Measurements from ENCODE around the gene HNRNPDL.
"Not testable (repeated sequence)": the region's sequence is repeated elsewhere in the genome, so short reads cannot be mapped to it uniquely, and the experiment has no call there.

GRCh38 chr4:82390061-82390460, 40.2 kb downstream of the HNRNPDL start:
- TF ChIP-seq TSHZ2 (CRISPR knock-in tag; IDR thresholded peaks at IDR 0.05); ZNF70 (CRISPR knock-in tag; IDR thresholded peaks at IDR 0.05); POU6F1 (CRISPR knock-in tag; IDR thresholded peaks at IDR 0.05; ENCODE audit: borderline replicate concordance, low read depth); ARNTL (CRISPR knock-in tag; IDR thresholded peaks at IDR 0.05; ENCODE audit: borderline replicate concordance, low read depth); ZNF8 (CRISPR knock-in tag; IDR thresholded peaks at IDR 0.05); ESRRG (CRISPR knock-in tag; IDR thresholded peaks at IDR 0.05); ZFP30 (CRISPR knock-in tag; IDR thresholded peaks at IDR 0.05): not testable (repeated sequence)
- TF ChIP-seq, protein P1, sequence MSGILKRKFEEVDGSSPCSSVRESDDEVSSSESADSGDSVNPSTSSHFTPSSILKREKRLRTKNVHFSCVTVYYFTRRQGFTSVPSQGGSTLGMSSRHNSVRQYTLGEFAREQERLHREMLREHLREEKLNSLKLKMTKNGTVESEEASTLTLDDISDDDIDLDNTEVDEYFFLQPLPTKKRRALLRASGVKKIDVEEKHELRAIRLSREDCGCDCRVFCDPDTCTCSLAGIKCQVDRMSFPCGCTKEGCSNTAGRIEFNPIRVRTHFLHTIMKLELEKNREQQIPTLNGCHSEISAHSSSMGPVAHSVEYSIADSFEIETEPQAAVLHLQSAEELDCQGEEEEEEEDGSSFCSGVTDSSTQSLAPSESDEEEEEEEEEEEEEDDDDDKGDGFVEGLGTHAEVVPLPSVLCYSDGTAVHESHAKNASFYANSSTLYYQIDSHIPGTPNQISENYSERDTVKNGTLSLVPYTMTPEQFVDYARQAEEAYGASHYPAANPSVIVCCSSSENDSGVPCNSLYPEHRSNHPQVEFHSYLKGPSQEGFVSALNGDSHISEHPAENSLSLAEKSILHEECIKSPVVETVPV (CRISPR knock-in tag; IDR thresholded peaks at IDR 0.05): not testable (repeated sequence)
- TF ChIP-seq, protein P2, sequence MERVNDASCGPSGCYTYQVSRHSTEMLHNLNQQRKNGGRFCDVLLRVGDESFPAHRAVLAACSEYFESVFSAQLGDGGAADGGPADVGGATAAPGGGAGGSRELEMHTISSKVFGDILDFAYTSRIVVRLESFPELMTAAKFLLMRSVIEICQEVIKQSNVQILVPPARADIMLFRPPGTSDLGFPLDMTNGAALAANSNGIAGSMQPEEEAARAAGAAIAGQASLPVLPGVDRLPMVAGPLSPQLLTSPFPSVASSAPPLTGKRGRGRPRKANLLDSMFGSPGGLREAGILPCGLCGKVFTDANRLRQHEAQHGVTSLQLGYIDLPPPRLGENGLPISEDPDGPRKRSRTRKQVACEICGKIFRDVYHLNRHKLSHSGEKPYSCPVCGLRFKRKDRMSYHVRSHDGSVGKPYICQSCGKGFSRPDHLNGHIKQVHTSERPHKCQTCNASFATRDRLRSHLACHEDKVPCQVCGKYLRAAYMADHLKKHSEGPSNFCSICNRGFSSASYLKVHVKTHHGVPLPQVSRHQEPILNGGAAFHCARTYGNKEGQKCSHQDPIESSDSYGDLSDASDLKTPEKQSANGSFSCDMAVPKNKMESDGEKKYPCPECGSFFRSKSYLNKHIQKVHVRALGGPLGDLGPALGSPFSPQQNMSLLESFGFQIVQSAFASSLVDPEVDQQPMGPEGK (CRISPR knock-in tag; IDR thresholded peaks at IDR 0.05; ENCODE audit: borderline replicate concordance): not testable (repeated sequence)
- TF ChIP-seq, protein P3, sequence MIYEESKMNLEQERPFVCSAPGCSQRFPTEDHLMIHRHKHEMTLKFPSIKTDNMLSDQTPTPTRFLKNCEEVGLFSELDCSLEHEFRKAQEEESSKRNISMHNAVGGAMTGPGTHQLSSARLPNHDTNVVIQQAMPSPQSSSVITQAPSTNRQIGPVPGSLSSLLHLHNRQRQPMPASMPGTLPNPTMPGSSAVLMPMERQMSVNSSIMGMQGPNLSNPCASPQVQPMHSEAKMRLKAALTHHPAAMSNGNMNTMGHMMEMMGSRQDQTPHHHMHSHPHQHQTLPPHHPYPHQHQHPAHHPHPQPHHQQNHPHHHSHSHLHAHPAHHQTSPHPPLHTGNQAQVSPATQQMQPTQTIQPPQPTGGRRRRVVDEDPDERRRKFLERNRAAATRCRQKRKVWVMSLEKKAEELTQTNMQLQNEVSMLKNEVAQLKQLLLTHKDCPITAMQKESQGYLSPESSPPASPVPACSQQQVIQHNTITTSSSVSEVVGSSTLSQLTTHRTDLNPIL (CRISPR knock-in tag; IDR thresholded peaks at IDR 0.05; ENCODE audit: low read depth): not testable (repeated sequence)

Measured in SK-N-SH treated with all-trans-retinoic acid at 6 μM for 48 hours (cell line).